HG03045 (cell line): ENCODE measurements around the gene KIF21A.

Source experiments
- ATAC-seq: cut with Tn5 transposase; IDR thresholded peaks from one replicate; pipeline ENCODE4 v1.9.1; 2021; ENCODE audit warnings: mild to moderate bottlenecking, moderate library complexity; ENCODE audit not compliant: unreplicated experiment

KIF21A gene

DNA sequence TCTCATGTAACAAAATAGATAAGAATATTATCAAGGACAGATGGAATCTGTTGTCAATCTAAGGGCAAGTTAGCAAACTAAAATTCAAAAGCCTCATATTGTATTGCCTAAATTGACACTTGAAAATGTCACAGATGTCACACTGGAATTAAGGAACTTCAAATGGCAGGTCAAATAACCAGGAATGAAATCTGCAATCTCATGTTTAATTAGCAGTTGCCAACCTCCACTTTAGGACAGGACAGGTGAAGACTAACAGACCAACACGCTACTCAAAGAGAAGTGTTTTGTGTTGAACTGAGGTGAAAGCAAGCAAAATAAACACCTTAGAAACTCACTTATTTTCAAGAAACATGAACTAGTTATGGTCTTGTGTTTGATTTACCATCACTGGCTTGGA, 11.1 kb downstream of the KIF21A start:
- ATAC-seq: no peak

DNA sequence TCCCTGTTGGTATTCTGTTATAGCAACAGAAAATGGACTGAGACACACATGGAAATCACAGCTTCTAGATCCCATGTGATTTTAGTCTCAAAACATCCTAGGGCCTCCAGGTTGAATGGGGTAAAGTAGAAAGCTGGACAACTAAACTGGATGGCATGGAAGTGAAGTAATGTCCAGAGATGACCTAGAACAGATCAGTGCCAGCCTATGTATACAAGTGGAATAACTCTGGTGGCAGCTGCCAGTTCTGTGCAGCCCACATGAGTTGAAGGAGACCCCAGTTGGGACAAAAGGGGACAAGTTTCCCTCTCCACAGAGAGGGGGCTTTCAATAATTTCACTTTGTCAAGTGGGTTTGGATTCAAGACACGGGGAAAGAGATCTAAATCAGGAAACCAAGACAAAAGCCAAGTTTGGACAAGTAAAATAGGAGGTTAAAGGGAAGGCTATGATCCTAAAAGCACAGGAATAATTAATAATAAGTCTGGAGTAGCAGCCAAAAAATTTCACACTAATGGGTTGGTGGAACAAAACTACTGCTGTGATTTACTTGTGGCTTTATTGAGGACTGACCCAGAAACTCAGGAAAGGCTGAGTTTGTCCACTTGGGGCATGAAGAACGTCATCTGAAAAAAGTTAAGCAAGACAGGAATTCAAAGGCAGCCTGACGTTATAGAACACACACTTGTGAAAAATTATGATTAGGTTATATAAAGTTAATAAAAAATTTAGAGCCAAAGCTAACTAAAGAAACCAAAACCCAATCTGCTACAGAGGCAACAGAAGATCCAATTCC, 11.7 kb downstream of the KIF21A start:
- no peak for ATAC-seq

DNA sequence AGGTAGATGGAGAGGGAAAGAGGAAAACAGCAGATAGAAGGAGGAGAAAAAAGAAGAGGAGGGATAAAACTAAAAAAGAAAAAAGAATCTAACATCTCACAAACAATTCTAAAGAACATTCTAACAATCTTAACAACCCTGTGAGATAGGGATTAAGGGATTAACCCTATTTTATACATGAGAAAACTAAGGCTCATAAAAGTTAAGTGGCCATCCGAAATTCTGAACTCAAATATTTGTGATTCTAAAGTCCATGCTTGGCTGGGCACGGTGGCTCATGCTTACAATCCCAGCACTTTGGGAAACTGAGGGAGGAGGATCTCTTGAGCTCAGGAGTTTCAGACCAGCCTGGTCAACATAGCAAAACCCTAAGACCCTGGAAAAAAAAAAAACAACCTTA, 13.1 kb downstream of the KIF21A start:
- no peak for ATAC-seq

DNA sequence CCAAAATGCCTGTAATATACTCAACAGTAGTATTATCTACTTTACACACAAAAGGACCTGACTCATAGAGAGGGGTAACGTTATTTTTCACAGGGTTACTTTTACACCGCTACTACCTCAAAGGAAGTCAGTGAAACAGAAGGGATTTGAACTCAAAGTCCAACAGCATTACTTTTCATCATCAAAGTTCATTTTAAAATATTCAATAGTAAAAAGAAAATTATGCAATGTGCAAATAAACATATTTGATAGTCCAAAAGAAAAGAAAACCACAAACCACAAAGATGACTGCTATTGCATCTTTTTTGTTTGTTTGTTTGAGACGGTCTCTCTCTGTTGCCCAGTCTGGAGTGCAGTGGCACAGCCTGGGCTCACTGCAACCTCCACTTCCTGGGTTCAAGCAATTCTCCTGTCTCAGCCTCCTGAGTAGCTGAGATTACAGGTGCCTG, 15.5 kb downstream of the KIF21A start:
- ATAC-seq: no peak

DNA sequence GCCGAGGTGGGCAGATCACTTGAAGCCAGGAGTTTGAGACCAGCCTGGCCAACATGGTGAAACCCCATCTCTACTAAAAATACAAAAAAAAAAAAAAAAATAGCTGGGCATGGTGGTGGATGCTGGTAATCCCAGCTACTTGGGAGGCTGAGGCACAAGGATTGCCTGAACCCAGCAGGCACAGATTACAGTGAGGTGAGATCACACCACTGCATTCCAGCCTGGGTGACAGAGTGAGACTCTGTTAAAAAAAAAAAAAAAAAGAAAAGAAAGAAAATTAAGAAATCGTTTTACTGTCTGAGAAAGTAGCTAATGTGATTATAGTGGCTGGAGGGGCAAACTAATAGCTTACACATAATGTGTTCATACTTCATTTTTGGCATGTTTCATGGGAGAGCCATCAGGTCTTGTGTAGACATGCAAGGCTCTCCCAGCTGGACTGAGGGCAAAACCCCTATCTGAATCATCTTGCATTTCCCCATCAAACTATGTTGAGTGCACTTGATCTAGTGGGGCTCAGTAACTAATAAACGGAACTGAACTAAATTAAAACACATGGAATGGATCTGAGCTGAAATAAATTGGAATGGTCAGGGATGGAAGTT, 16.2 kb downstream of the KIF21A start:
- no peak for ATAC-seq

GRCh38 chr12:39420043-39420442, 22.9 kb downstream of the KIF21A start:
- ATAC-seq: no peak

- no peak for ATAC-seq
These were observed 23.4 kb downstream of the KIF21A start for GRCh38 chr12:39419471-39419870.

DNA sequence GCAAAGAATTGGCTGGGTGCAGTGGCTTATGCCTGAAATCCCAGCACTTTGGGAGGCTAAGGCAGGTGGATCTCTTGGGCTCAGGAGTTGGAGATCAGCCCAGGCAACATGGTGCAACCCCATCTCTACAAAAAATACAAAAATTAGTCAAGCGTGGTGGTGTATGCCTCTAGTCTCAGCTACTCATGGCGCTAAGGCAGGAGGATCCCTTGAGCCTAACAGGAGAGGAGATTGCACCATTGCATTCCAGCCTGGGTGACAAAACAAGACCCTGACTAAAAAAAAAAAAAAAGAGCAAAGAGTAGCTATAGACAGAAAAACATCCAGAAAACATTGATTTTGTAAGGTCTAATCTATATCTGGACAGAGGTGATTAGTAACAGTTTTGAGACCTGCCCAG, 25.0 kb downstream of the KIF21A start:
- no peak for ATAC-seq

DNA sequence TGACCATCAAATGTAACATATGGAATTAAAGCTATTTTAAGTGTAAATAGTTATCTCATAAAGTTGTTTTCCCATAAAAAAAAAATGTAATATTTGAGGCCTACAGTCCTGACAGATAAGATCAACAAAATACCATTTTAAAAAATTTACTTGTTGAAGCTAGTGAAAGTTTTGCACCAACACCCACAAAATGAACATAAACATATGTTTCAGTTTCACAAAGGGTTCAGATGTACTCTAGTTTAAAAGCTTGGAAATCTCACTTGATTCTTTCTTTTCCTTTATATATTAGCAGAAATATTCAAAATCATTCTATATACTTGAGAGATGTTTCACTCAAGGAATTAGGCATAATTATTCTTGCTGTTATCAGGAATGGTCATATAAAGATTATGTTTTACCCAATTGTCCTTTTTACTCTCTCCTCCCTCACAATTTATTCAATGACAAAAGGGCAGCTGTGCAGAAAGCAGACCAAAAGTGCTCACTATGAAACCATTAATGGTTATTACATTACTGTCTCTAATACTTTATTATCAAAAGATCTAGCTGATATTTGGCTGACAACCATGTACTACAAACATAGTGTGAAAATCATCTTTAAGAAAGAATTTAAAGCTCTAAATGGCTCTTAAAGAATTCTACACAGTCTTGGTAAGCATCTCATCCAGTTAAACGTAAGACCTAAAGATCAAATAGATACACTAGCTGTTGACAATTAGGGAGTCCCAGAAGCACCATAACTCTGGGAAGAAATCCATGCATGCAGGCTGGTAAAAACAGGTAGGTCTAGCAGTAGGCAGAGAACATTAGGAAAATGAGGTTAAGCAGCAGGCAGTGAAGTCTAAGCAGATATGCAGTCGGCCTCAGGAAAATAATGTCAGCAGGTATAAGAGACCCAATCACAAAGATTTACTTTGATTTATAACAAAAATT, 28.8 kb downstream of the KIF21A start:
- ATAC-seq: no peak

- ATAC-seq: no peak
These were observed 30.7 kb downstream of the KIF21A start for GRCh38 chr12:39412210-39412609.

DNA sequence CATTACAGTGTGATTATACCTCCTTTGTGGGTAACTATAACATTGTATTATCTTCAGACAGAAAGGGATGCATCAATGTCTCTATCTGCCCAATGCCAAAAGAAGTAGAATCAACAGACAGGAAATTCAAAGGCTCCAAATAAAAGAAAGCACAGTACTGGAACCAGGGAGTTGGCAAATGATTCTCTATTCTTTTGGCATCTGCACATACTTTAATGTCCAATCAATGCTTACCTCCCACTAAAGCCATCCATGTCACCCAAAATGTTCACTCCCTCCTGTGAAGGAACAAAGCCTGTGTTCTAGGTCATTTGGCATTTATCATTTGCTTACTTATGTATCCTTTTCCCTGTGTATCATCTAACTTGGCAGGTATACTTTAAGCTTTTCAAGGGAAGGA, 36.7 kb downstream of the KIF21A start:
- ATAC-seq: no peak

DNA sequence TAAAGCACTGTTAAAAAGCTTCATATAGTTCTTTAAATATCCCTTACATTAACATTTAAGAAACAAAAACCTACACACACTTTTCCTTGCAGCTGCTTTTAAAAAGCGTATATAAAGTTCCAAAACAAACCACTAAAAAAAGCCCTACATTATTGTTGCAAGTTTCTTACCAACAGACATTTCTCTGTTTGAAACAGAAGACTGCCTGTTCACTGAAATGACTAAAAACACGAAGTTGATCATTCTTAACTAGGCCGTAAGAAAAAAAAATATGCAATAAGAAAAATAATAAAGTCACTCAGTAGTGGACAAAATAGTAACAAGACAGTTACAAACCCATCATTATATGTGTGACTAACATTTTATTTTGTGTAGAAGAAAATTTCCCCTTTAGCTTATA, 37.3 kb downstream of the KIF21A start:
- no peak for ATAC-seq

DNA sequence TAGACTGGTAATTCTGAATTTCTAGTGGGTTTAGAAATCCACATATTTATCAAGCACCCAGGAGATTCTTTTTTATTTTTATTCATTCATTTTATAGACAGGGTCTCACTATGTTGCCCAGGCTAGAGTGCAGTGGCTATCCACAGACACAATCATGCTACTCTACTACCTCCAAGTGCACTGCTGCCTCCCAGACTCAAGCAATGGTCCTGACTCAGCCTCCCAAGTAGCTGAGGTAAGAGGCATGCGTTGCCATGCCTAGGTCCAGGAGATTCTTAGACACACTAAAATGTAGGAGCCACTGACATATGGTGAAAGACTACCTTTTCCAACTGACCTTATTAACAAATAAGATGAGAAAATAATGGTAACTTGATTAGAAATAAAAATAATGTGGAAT, 38.9 kb downstream of the KIF21A start:
- no peak for ATAC-seq

DNA sequence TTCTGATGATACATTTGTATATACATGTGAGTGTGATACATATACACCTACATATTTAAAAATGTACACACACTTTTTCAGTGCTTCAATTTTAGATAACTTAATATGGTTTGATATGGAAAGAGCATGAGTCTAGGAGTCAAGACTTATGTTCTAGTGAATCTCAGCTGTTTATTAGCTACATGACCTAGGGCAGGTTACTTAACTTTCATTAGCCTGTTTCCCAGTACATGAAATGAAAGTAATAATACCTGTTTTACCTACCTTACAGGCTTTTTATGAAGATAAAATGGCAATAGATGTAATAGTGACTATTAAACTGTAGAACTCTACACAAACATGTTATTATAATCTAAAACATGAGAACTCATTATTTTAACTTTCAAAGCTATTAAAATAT, 39.5 kb downstream of the KIF21A start:
- ATAC-seq: no peak

GRCh38 chr12:39402922-39403321, 40.0 kb downstream of the KIF21A start:
- no peak for ATAC-seq

- ATAC-seq: no peak
These were observed 41.5 kb downstream of the KIF21A start for GRCh38 chr12:39401459-39401858.

GRCh38 chr12:39395866-39396265, 47.1 kb downstream of the KIF21A start:
- ATAC-seq: no peak

GRCh38 chr12:39393890-39394289, 49.0 kb downstream of the KIF21A start:
- no peak for ATAC-seq

GRCh38 chr12:39393179-39393578, 49.7 kb downstream of the KIF21A start:
- ATAC-seq: no peak

GRCh38 chr12:39392154-39392925, 50.6 kb downstream of the KIF21A start:
- ATAC-seq: no peak

DNA sequence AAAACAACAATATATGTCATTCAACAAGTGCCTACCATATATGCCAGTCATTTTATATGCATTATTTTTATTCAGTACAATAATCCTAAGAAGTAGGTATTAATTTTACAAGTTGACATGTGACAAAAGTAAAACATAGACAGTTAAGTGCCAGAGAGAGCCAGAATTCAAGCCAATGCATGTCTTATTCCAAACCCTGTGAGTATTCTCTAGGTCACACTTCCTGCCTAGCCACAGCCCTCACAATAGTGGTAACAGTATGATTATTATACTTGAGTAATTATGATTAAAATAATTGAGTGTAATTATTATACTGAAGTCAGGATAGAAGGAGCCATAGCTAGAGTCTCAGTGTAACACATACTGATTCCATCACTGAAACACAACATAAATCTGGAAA, 52.2 kb downstream of the KIF21A start:
- no peak for ATAC-seq
